K562 (cell line): ENCODE data around the gene RALA. TPM values are rescaled to one million over a fixed set of nuclear protein-coding genes. Genes with fewer than 3 reads are reported as not detected.

Source experiments
- ATAC-seq: fragments of 200-7000 bp; cut with Tn5 transposase; 3 replicates; pipeline ENCODE4 v1.9.1; 2020; ENCODE audit warnings: moderate library complexity
- BruUV-seq: library from RNA; stranded (reverse); fragments of 400-500 nt; replicated peaks from 2 replicates; lab custom pipeline; 2021; lab: Mats Ljungman, UMichigan
- CTCF ChIA-PET: fragments of 300-600 bp; formaldehyde crosslinking; extraction: SDS; loops from one replicate; lab custom pipeline; 2021; ENCODE audit warnings: low intra/inter-chr PET ratio; lab: Yijun Ruan, JAX
- POLR2A ChIA-PET: fragments of 300-600, 350-650 bp; sonication (Branson Sonifier 250); formaldehyde crosslinking; extraction: SDS; loops from one replicate; lab custom pipeline; 2021; ENCODE audit warnings: antibody characterized with exemption, inconsistent platforms; lab: Yijun Ruan, JAX
- DNase-seq, 4 experiments: peaks; one replicate each; pipeline versions ENCODE4 v3.0.0 to v3.0.0-alpha.2; 2011 to 2018; ENCODE audit warnings: low spot score in 3 of 4, mixed read lengths in 3 of 4; ENCODE audit errors: extremely low read depth in 1 of 4
- FAIRE-seq: peaks from 2 replicates; lab custom pipeline; 2011; peaks lifted over from hg19 to GRCh38; lab: Jason Lieb, UNC
- H2AFZ ChIP-seq: 2 replicates; pipeline ENCODE4 v1.6.0; 2011; ENCODE audit warnings: low read depth, low read length, control low read depth, inconsistent platforms
- H3K27ac ChIP-seq: fragments of 200-600 bp; 3 replicates; pipeline ENCODE4 v1.8.0; 2011; ENCODE audit warnings: low read depth, mild to moderate bottlenecking, control low read depth, inconsistent platforms, low read length, moderate library complexity, mixed read lengths; ENCODE audit errors: extremely low read depth
- H3K27me3 ChIP-seq, 2 experiments: fragments of 300-600 bp in 1 of 2; 2 replicates in 1 of 2; 3 replicates in 1 of 2; pipeline versions ENCODE4 v1.6.0 to v1.8.0; 2011; ENCODE audit warnings: inconsistent platforms in 2 of 2, low read length in 2 of 2, mild to moderate bottlenecking in 1 of 2, mixed read lengths in 1 of 2, moderate library complexity in 1 of 2; ENCODE audit not compliant: control insufficient read depth in 2 of 2, insufficient read depth in 2 of 2
- H3K36me3 ChIP-seq: fragments of 300-600 bp; 3 replicates; pipeline ENCODE4 v1.8.0; 2011; ENCODE audit warnings: mild to moderate bottlenecking, low read length, inconsistent platforms; ENCODE audit not compliant: control insufficient read depth, insufficient read depth
- H3K4me1 ChIP-seq, 2 experiments: fragments of 200-600 bp in 1 of 2; replicated peaks in 1 of 2; 2 replicates in 1 of 2; 3 replicates in 1 of 2; pipeline versions ENCODE4 v1.5.1 to v1.8.0; 2011; ENCODE audit warnings: inconsistent platforms in 2 of 2, low read length in 2 of 2, mild to moderate bottlenecking in 1 of 2, mixed read lengths in 1 of 2, moderate library complexity in 1 of 2; ENCODE audit not compliant: control insufficient read depth in 2 of 2, insufficient read depth in 2 of 2
- H3K4me2 ChIP-seq: 2 replicates; pipeline ENCODE4 v1.6.1; 2011; ENCODE audit warnings: low read length, control low read depth, inconsistent platforms, mixed read lengths; ENCODE audit not compliant: insufficient read depth
- H3K4me3 ChIP-seq: fragments of 200-600 bp; sonication (generic), shearing (Covaris generic); 2 replicates; pipeline ENCODE4 v1.5.1; 2016; ENCODE audit warnings: control low read depth, inconsistent platforms
- H3K79me2 ChIP-seq: fragments of 200-600 bp; 3 replicates; pipeline ENCODE4 v1.8.0; 2011; ENCODE audit warnings: low read length, inconsistent platforms; ENCODE audit not compliant: control insufficient read depth, insufficient read depth
- H3K9ac ChIP-seq, 2 experiments: 2 replicates each; pipeline versions ENCODE4 v1.6.0 to v1.6.1; 2011; ENCODE audit warnings: low read depth in 2 of 2, low read length in 2 of 2, control low read depth in 1 of 2, inconsistent platforms in 1 of 2, mild to moderate bottlenecking in 1 of 2, mixed read lengths in 1 of 2; ENCODE audit not compliant: insufficient read depth in 1 of 2
- H3K9me1 ChIP-seq: one replicate; pipeline ENCODE4 v1.6.0; 2011; ENCODE audit warnings: inconsistent platforms, mild to moderate bottlenecking, low read length, moderate library complexity; ENCODE audit not compliant: control insufficient read depth, insufficient read depth
- H3K9me3 ChIP-seq: replicated peaks from 2 replicates; pipeline ENCODE4 v1.5.1; 2011; ENCODE audit warnings: low read depth, low read length, inconsistent platforms; ENCODE audit not compliant: control insufficient read depth, insufficient read depth
- H4K20me1 ChIP-seq: replicated peaks from 2 replicates; pipeline ENCODE4 v1.6.1; 2011; ENCODE audit warnings: low read length, inconsistent platforms, mixed read lengths; ENCODE audit not compliant: control insufficient read depth, insufficient read depth
- CHD1 ChIP-seq: fragments of 200-600 bp; sonication (generic); IDR thresholded peaks from one replicate; pipeline ENCODE4 v1.6.1; 2012; ENCODE audit warnings: mild to moderate bottlenecking, moderate library complexity, low read length, inconsistent platforms
- DLX4 ChIP-seq: fragments of 250-450 bp; sonication (Bioruptor Pico); IDR thresholded peaks from 2 replicates; pipeline ENCODE4 v1.6.1; 2021; ENCODE audit warnings: mild to moderate bottlenecking
- E2F1 ChIP-seq: sonication (generic); formaldehyde crosslinking; IDR thresholded peaks from 2 replicates; pipeline ENCODE4 v1.8.1; 2023; ENCODE audit warnings: mild to moderate bottlenecking, missing genetic modification reagents, moderate library complexity
- ELF1 ChIP-seq: fragments of 200-800 bp; sonication (Bioruptor generic); IDR thresholded peaks from 2 replicates; pipeline ENCODE4 v1.6.1; 2016; ENCODE audit warnings: missing genetic modification characterization, missing compliant biosample characterization
- ELF2 ChIP-seq: fragments of 250-450 bp; sonication (Bioruptor Pico); IDR thresholded peaks from 2 replicates; pipeline ENCODE4 v1.5.0; 2021; ENCODE audit warnings: mild to moderate bottlenecking
- SIRT6 ChIP-seq: IDR thresholded peaks from one replicate; pipeline ENCODE4 v1.6.1; 2012; ENCODE audit warnings: low read depth, mild to moderate bottlenecking, control low read depth, inconsistent platforms, low read length, moderate library complexity
- SRSF3 ChIP-seq: fragments of 200-400 bp; formaldehyde crosslinking; IDR thresholded peaks from 2 replicates; pipeline ENCODE4 v1.6.1; 2016; ENCODE audit warnings: mild to moderate bottlenecking, low read length, moderate library complexity; ENCODE audit not compliant: insufficient read depth
- TAF7 ChIP-seq: fragments of 450-650 bp; IDR thresholded peaks from 2 replicates; pipeline ENCODE4 v1.6.1; 2016; ENCODE audit warnings: missing genetic modification characterization, missing compliant biosample characterization
- U2AF2 ChIP-seq: fragments of 200-400 bp; formaldehyde crosslinking; optimal IDR thresholded peaks from 2 replicates; pipeline ENCODE3; 2017; ENCODE audit warnings: low read depth, mild to moderate bottlenecking, low read length
- in situ Hi-C: fragments of 300-500 bp; cut with MboI; formaldehyde crosslinking; loops from 4 replicates; pipeline ENCODE4 v1.15.0; 2018; ENCODE audit warnings: inconsistent platforms, mixed read lengths
- intact Hi-C: fragments of 100-400 bp; cut with micrococcal nuclease; formaldehyde crosslinking; loops from 2 replicates; pipeline ENCODE4 v1.14.2; 2022
- polyA plus RNA-seq, 8 experiments: library from polyadenylated mRNA; depleted of rRNA in 4 of 8; stranded (reverse) in 5 of 8; unstranded in 3 of 8; fragments of >200 nt; fragmentation: Nextera tagmentation in 2 of 8; fragmentation: Illumina TruSeq in 1 of 8; extraction: Ambion mirVana in 2 of 8; extraction: Trizol in 1 of 8; gene quantifications; 2 replicates each; pipeline versions ENCODE4 v1.2.1 to v1.2.3, GENCODE V29; 2011 to 2014; ENCODE audit warnings: inconsistent platforms in 1 of 8, missing spikeins in 1 of 8
- total RNA-seq, 7 experiments: library from RNA; depleted of rRNA in 6 of 7; stranded (reverse); fragments of >200 nt in 6 of 7; fragmentation: Illumina TruSeq in 2 of 7; extraction: Trizol in 2 of 7; gene quantifications; 2 replicates each; pipeline versions ENCODE4 v1.2.1 to v1.2.3, GENCODE V29; 2011 to 2021; ENCODE audit warnings: low replicate concordance in 1 of 7

RALA gene
- total and polyA plus RNA-seq, 9 of the 15 experiments (the other 6 are each of a cell fraction or from before 2014, with no cell fraction given) = 7.2 to 28.0 (median 25.7) TPM

DNA sequence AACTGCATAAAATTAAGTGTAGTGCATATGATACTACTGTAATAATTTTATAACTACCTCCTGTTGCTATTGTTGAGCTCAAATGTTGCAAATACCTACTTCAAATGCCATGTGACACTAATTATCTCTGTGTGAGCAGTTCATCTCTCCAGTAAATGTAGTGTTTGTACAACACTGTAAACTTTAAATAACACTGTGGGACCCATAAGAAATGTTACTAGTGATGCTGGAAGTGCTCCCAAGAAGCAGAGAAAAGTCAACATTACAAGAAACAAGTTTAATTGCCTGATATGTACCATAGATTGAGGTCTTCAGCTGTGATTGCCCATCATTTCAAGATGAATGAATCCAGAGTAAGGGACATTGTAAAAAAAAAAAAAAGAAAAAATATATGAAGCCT is 39.9 kb downstream of the RALA start:
- no peaks in the 10 kb centered on the region; the same call in 2 of the 3 replicates for H3K79me2 ChIP-seq
- H3K4me2 ChIP-seq = no peak overlapping the region
- H4K20me1 ChIP-seq = no peaks in the 10 kb centered on the region
- peaks cover 0 to 10% of the 10 kb centered on the region in 2 experiments; a peak in 3 of 5 replicates for H3K4me1 ChIP-seq
- ATAC-seq = no peak
- no peak for FAIRE-seq
- H3K36me3 ChIP-seq = no peaks in the 10 kb centered on the region; the same call in 2 of the 3 replicates
- TF ChIP-seq E2F1 (CRISPR knock-in tag) = no peak
- no peak for TF ChIP-seq SIRT6
- no peak for TF ChIP-seq SRSF3
- TF ChIP-seq U2AF2 = no peak
- no peak for TF ChIP-seq ELF1 (tag)
- TF ChIP-seq TAF7 (tag) = no peak
- no peak for TF ChIP-seq ELF2 (CRISPR knock-in tag)
- TF ChIP-seq DLX4 = no peak
- TF ChIP-seq CHD1 = no peak
- no peaks in the 10 kb centered on the region for H3K27me3 ChIP-seq
- ChIA-PET POLR2A (interaction anchor here (1.4 kb wide), 1 partner anchor 40 kb away, joined by 3 read pairs; the partner anchor contains the start of gene RALA), CTCF (no interaction called here)
- BruUV-seq = no TSS peak
- H3K9me1 ChIP-seq = no peaks in the 10 kb centered on the region
- peaks cover 2% of the 10 kb centered on the region; the same call in 1 of the 2 replicates for H3K9me3 ChIP-seq
- in situ Hi-C loops = no loop called here
- no peak overlapping the region for H2AFZ ChIP-seq
- no peak overlapping the region for H3K9ac ChIP-seq
- no peak overlapping the region for H3K4me3 ChIP-seq
- no peak overlapping the region for H3K27ac ChIP-seq
- DNase-seq = no peak
- intact Hi-C loops = no loop called here
